ENCODE data around the gene MMP24OS.

Gene MMP24OS

GRCh38 chr20:35302421-35303335 lies 24.8 kb upstream of the MMP24OS start:
- peaks cover 4 to 48% (median 16%) of the 10 kb centered on the region in 10 experiments; a peak in 19 of 20 replicates for H3K4me1 ChIP-seq
- H4K20me1 ChIP-seq: peaks cover 0 to 31% (median 0%) of the 10 kb centered on the region in 11 experiments; a peak in 3 of 22 replicates
- peaks cover 5 to 44% (median 27%) of the 10 kb centered on the region in 11 experiments; a peak in 17 of 22 replicates for H3K36me3 ChIP-seq
- H3K4me3 ChIP-seq: no peak overlapping the region
- H3K9ac ChIP-seq: no peak overlapping the region
- H3K4me2 ChIP-seq: no peak overlapping the region
- no peak overlapping the region for H3K27ac ChIP-seq
- H3K9me3 ChIP-seq (replicated peaks in 1 of 11): no peaks in the 10 kb centered on the region
- H3K27me3 ChIP-seq: no peaks in the 10 kb centered on the region
- TF ChIP-seq Cebpa-rat (IDR thresholded peaks at IDR 0.05): no peak

GRCh38 chr20:35301426-35301825 lies 23.5 kb upstream of the MMP24OS start:
- Histone ChIP-seq H3K4me3 (no peak overlapping the region), H3K9me3 (replicated peaks in 1 of 11) (no peaks in the 10 kb centered on the region), H3K36me3 (peaks cover 5 to 38% (median 22%) of the 10 kb centered on the region in 11 experiments; a peak in 17 of 22 replicates), H4K20me1 (peaks cover 0 to 18% (median 0%) of the 10 kb centered on the region in 11 experiments; a peak in 3 of 22 replicates), H3K9ac (no peak overlapping the region), H3K27ac (no peak overlapping the region), H3K4me1 (peaks cover 0 to 42% (median 12%) of the 10 kb centered on the region in 10 experiments; a peak in 12 of 20 replicates), H3K27me3 (no peaks in the 10 kb centered on the region), H3K4me2 (no peak overlapping the region)
- no peak for TF ChIP-seq Cebpa-rat (IDR thresholded peaks at IDR 0.05)

DNA sequence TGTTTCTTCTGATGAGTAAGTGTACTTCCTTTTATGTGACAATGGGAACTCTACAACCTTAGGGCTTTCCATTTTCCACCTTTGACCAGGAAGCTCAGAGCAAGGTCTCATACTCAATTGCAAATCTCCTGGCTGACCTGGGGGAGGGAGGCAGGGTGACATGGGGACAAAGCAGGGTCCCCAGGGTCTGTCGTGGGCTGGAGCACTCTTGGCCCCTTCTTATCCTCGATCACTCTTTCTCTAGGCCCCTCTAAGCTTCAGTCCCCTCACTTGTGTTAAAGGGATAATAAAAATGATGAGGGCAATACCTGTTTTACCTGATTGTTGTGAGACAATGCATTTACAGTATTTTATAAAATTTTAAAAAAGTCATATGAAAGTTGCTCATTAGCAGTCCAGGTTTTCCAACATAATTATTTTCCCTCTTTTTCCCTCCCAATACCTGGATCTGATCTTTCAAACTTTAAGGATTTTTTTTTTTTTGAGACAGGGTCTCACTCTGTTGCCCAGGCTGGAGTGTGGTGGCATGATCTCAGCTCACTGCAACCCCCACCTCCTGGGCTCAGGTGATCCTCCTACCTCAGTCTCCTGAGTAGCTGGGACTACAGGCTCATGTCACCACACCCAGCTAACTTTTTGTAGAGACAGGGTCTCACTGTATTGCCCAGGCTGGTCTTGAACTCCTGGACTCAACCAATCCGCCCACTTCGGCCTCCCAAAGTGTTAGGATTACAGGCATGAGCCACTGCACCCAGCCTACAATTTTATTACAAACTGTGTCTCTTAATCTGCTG lies 22.7 kb upstream of the MMP24OS start:
- no peaks in the 10 kb centered on the region for H3K9me3 ChIP-seq (replicated peaks in 1 of 11)
- H3K36me3 ChIP-seq: peaks cover 0 to 30% (median 20%) of the 10 kb centered on the region in 11 experiments; a peak in 14 of 22 replicates
- H4K20me1 ChIP-seq: peaks cover 0 to 12% (median 0%) of the 10 kb centered on the region in 11 experiments; a peak in 1 of 22 replicates
- no peak overlapping the region for H3K9ac ChIP-seq
- no peak overlapping the region for H3K4me2 ChIP-seq
- TF ChIP-seq Cebpa-rat (IDR thresholded peaks at IDR 0.05): no peak
- H3K4me1 ChIP-seq: peaks cover 0 to 34% (median 5%) of the 10 kb centered on the region in 10 experiments; a peak in 12 of 20 replicates
- no peaks in the 10 kb centered on the region for H3K27me3 ChIP-seq
- H3K4me3 ChIP-seq: no peak overlapping the region
- H3K27ac ChIP-seq: no peak overlapping the region

DNA sequence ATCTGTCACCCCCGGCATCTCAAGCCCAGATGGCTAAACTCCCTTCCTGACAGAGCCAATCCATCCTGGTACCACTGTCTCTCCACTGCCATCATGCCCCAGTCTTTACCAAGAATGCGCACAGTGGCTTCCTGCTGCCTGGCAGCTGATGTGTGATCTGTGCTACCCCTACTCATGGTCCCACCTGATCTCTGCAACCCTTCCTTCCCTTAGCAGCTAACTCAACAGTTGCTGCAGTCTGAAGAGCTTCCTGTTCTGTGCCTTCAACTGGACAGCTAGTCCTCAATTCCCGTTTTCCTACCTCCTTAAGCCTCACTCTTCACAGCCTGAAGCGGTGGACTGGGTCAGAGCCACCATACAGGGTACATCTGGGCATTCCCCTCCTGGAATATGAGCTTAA lies 21.9 kb upstream of the MMP24OS start:
- TF ChIP-seq Cebpa-rat (IDR thresholded peaks at IDR 0.05): no peak
- H4K20me1 ChIP-seq: peaks cover 0 to 8% (median 0%) of the 10 kb centered on the region in 11 experiments; a peak in 1 of 22 replicates
- no peaks in the 10 kb centered on the region for H3K9me3 ChIP-seq (replicated peaks in 1 of 11)
- H3K36me3 ChIP-seq: peaks cover 0 to 22% (median 14%) of the 10 kb centered on the region in 11 experiments; a peak in 10 of 22 replicates
- H3K27me3 ChIP-seq: no peaks in the 10 kb centered on the region
- no peak overlapping the region for H3K27ac ChIP-seq
- H3K4me3 ChIP-seq: no peak overlapping the region
- peaks cover 0 to 25% (median 0%) of the 10 kb centered on the region in 10 experiments; a peak in 9 of 20 replicates for H3K4me1 ChIP-seq
- peak overlapping the region in 1 of 11 experiments; percentile 5; a peak in 1 of 22 replicates for H3K9ac ChIP-seq
- 0 out of 22 replicates have a peak overlapping the region, but pooled peaks of 1 of the 11 experiments have one; percentile 17 for H3K4me2 ChIP-seq

DNA sequence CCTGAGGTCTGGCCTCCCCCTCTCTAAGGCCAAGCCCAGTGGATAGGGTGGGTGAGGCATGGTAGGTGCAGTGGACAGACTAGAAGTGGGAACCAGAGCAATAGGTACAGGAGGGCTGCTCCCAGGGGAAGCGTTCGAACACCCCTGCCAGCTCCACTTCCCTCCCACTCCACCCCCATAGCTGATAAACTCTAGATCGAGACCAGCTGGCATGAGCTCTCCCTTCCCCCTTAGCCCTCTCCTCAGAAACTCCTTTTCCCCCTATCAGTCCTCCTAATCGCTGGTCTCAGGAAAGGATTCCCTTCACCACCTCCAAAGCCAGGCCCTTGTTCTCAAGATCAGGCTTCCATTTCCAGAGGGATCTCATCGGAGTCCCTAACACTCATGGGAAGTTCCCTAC lies 20.3 kb upstream of the MMP24OS start:
- Histone ChIP-seq H3K27ac (no peak overlapping the region), H4K20me1 (no peaks in the 10 kb centered on the region), H3K4me2 (no peak overlapping the region), H3K36me3 (peaks cover 0 to 18% (median 10%) of the 10 kb centered on the region in 11 experiments; a peak in 9 of 22 replicates), H3K4me3 (no peak overlapping the region), H3K9me3 (replicated peaks in 1 of 11) (no peaks in the 10 kb centered on the region), H3K4me1 (peaks cover 0 to 12% (median 0%) of the 10 kb centered on the region in 10 experiments; a peak in 6 of 20 replicates), H3K9ac (no peak overlapping the region), H3K27me3 (no peaks in the 10 kb centered on the region)
- TF ChIP-seq Cebpa-rat (IDR thresholded peaks at IDR 0.05): no peak

- H3K4me2 ChIP-seq: no peak overlapping the region
- no peak overlapping the region for H3K4me3 ChIP-seq
- H3K36me3 ChIP-seq: peaks cover 0 to 13% (median 5%) of the 10 kb centered on the region in 11 experiments; a peak in 7 of 22 replicates
- no peak for TF ChIP-seq Cebpa-rat (IDR thresholded peaks at IDR 0.05)
- H3K27ac ChIP-seq: no peak overlapping the region
- H3K9ac ChIP-seq: no peak overlapping the region
- H3K27me3 ChIP-seq: no peaks in the 10 kb centered on the region
- peaks cover 0 to 12% (median 0%) of the 10 kb centered on the region in 10 experiments; a peak in 6 of 20 replicates for H3K4me1 ChIP-seq
- no peaks in the 10 kb centered on the region for H3K9me3 ChIP-seq (replicated peaks in 1 of 11)
- H4K20me1 ChIP-seq: no peaks in the 10 kb centered on the region
Measured at GRCh38 chr20:35297740-35298139, 19.8 kb upstream of the MMP24OS start.

- Histone ChIP-seq H3K9me3 (replicated peaks in 1 of 11) (no peaks in the 10 kb centered on the region), H3K36me3 (peaks cover 0 to 9% (median 0%) of the 10 kb centered on the region in 11 experiments; a peak in 5 of 22 replicates), H3K9ac (no peak overlapping the region), H3K27me3 (no peaks in the 10 kb centered on the region), H3K4me2 (peak overlapping the region in 3 of 11 experiments; percentile 1 to 21 (median 11); a peak in 2 of 22 replicates), H3K4me3 (no peak overlapping the region), H3K27ac (no peak overlapping the region; a peak in 1 of 22 replicates), H4K20me1 (peaks cover 0 to 3% (median 0%) of the 10 kb centered on the region in 11 experiments; a peak in 1 of 22 replicates), H3K4me1 (peaks cover 0 to 12% (median 0%) of the 10 kb centered on the region in 10 experiments; a peak in 6 of 20 replicates)
- TF ChIP-seq Cebpa-rat (IDR thresholded peaks at IDR 0.05): no peak
Measured at GRCh38 chr20:35297155-35297554, 19.2 kb upstream of the MMP24OS start.

DNA sequence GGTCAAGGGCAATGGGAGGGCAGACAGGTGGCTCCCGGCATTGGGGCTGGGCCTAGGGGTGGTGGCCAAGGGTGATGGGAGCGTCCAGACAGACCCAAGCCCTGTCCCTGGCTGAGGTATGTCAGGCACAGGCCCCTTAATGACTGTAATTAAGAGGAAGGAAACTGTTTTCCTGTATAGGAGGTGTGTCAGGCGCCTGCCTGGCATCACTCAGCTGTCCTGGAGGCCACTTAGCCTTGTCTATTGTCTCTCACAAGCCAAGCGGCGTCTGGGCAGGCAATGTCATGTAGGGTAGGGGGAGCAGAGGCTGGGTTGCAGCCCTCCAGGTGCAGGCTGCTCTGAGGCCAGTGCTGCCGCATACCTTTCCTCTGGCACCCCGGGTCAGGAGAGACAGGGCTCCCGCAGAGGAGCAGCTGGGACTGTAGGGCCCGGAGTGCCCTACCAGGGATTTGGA lies 18.2 kb upstream of the MMP24OS start:
- TF ChIP-seq Cebpa-rat (IDR thresholded peaks at IDR 0.05): no peak
- H3K9ac ChIP-seq: no peak overlapping the region
- H3K36me3 ChIP-seq: no peaks in the 10 kb centered on the region
- no peak overlapping the region for H3K4me2 ChIP-seq
- no peak overlapping the region for H3K4me3 ChIP-seq
- H3K4me1 ChIP-seq: peaks cover 0 to 12% (median 0%) of the 10 kb centered on the region in 10 experiments; a peak in 6 of 20 replicates
- H3K27ac ChIP-seq: no peak overlapping the region
- no peaks in the 10 kb centered on the region for H3K27me3 ChIP-seq
- no peaks in the 10 kb centered on the region for H3K9me3 ChIP-seq (replicated peaks in 1 of 11)
- peaks cover 0 to 7% (median 0%) of the 10 kb centered on the region in 11 experiments; a peak in 1 of 22 replicates for H4K20me1 ChIP-seq
